Astrocyte (in vitro differentiated cells and primary cell): ENCODE results near the gene SRBD1. TPM values are rescaled to one million over a fixed set of nuclear protein-coding genes. Genes with fewer than 3 reads are reported as not detected.

Experiments used
- DNase-seq: peaks from one replicate; pipeline ENCODE4 v3.0.0-alpha.2; 2010; ENCODE audit warnings: low read depth
- FAIRE-seq: peaks from 2 replicates; lab custom pipeline; 2011; peaks lifted over from hg19 to GRCh38; lab: Jason Lieb, UNC
- H2AFZ ChIP-seq: 2 replicates; pipeline ENCODE4 v1.6.0; 2012; ENCODE audit warnings: low read depth, low read length, inconsistent platforms
- H3K27ac ChIP-seq: 2 replicates; pipeline ENCODE4 v1.5.1; 2011; ENCODE audit warnings: low read depth, low read length, inconsistent platforms
- H3K27me3 ChIP-seq: 2 replicates; pipeline ENCODE4 v1.6.0; 2011; ENCODE audit warnings: low read length, inconsistent platforms; ENCODE audit not compliant: insufficient read depth
- H3K36me3 ChIP-seq: 2 replicates; pipeline ENCODE4 v1.5.1; 2011; ENCODE audit warnings: low read length, inconsistent platforms; ENCODE audit not compliant: insufficient read depth
- H3K4me1 ChIP-seq: 2 replicates; pipeline ENCODE4 v1.5.1; 2011; ENCODE audit warnings: low read length, inconsistent platforms; ENCODE audit not compliant: insufficient read depth
- H3K4me2 ChIP-seq: 2 replicates; pipeline ENCODE4 v1.6.0; 2012; ENCODE audit warnings: low read length, inconsistent platforms
- H3K4me3 ChIP-seq: 2 replicates; pipeline ENCODE4 v1.5.1; 2011; ENCODE audit warnings: low read depth, mild to moderate bottlenecking, low read length, inconsistent platforms; ENCODE audit not compliant: insufficient read depth
- H3K79me2 ChIP-seq: 2 replicates; pipeline ENCODE4 v1.6.0; 2012; ENCODE audit warnings: mild to moderate bottlenecking, low read length, inconsistent platforms; ENCODE audit not compliant: insufficient read depth
- H3K9ac ChIP-seq: 2 replicates; pipeline ENCODE4 v1.6.0; 2012; ENCODE audit warnings: mild to moderate bottlenecking, low read length, inconsistent platforms
- H3K9me3 ChIP-seq: 2 replicates; pipeline ENCODE4 v1.5.1; 2012; ENCODE audit warnings: low read depth, mild to moderate bottlenecking, low read length, inconsistent platforms; ENCODE audit not compliant: insufficient read depth
- H4K20me1 ChIP-seq: 2 replicates; pipeline ENCODE4 v1.6.0; 2012; ENCODE audit warnings: low read length, inconsistent platforms; ENCODE audit not compliant: insufficient read depth
- H3K27ac Mint-ChIP-seq: one replicate; pipeline ENCODE4 v1.8.0; 2021; ENCODE audit warnings: mild to moderate bottlenecking, mixed read lengths; ENCODE audit not compliant: unreplicated experiment
- H3K27me3 Mint-ChIP-seq: one replicate; pipeline ENCODE4 v1.8.0; 2021; ENCODE audit warnings: low read depth, mixed read lengths; ENCODE audit not compliant: unreplicated experiment
- H3K36me3 Mint-ChIP-seq: one replicate; pipeline ENCODE4 v1.8.0; 2021; ENCODE audit warnings: low read depth, mixed read lengths; ENCODE audit not compliant: unreplicated experiment
- H3K4me1 Mint-ChIP-seq: one replicate; pipeline ENCODE4 v1.8.0; 2021; ENCODE audit warnings: low read depth, mixed read lengths; ENCODE audit not compliant: unreplicated experiment
- H3K4me3 Mint-ChIP-seq: one replicate; pipeline ENCODE4 v1.8.0; 2021; ENCODE audit warnings: mild to moderate bottlenecking, moderate library complexity, mixed read lengths; ENCODE audit not compliant: unreplicated experiment
- H3K9me3 Mint-ChIP-seq: one replicate; pipeline ENCODE4 v1.8.0; 2021; ENCODE audit warnings: mild to moderate bottlenecking, mixed read lengths; ENCODE audit not compliant: unreplicated experiment
- CTCF ChIP-seq: IDR thresholded peaks from 2 replicates; pipeline ENCODE4 v1.5.1; 2011; ENCODE audit warnings: low read depth, mild to moderate bottlenecking, inconsistent platforms, low read length, moderate library complexity; ENCODE audit not compliant: insufficient read depth
- EZH2 ChIP-seq: IDR thresholded peaks from 2 replicates; pipeline ENCODE4 v1.6.1; 2012; ENCODE audit warnings: mild to moderate bottlenecking, low read length, inconsistent platforms; ENCODE audit not compliant: insufficient read depth
- total RNA-seq: library from RNA; stranded (reverse); gene quantifications from 2 replicates; pipeline ENCODE4 v1.2.1, GENCODE V29; 2021

Gene SRBD1
- total RNA-seq, 1 donor from 2014 or later: 9.3 TPM

- Histone ChIP-seq H2AFZ (no peak overlapping the region), H3K4me1 (no peaks in the 10 kb centered on the region), H3K79me2 (no peaks in the 10 kb centered on the region), H4K20me1 (no peaks in the 10 kb centered on the region), H3K9ac (no peak overlapping the region), H3K9me3 (no peaks in the 10 kb centered on the region), H3K4me3 (no peak overlapping the region), H3K27me3 (no peaks in the 10 kb centered on the region), H3K36me3 (no peaks in the 10 kb centered on the region), H3K4me2 (no peak overlapping the region), H3K27ac (no peak overlapping the region)
- H3K36me3 Mint-ChIP-seq: no peaks in the 10 kb centered on the region
- DNase-seq (peak; percentile 46), FAIRE-seq (no peak)
- TF ChIP-seq EZH2: no peak
- no peak for TF ChIP-seq CTCF
- H3K4me1 Mint-ChIP-seq: no peaks in the 10 kb centered on the region
- no peak overlapping the region for H3K4me3 Mint-ChIP-seq
- no peak overlapping the region for H3K27ac Mint-ChIP-seq
- H3K9me3 Mint-ChIP-seq: no peaks in the 10 kb centered on the region
- H3K27me3 Mint-ChIP-seq: no peaks in the 10 kb centered on the region
Measured at GRCh38 chr2:45370369-45370768, 240.7 kb downstream of the SRBD1 start.

- no peaks in the 10 kb centered on the region for H3K9me3 Mint-ChIP-seq
- H3K4me1 Mint-ChIP-seq: no peaks in the 10 kb centered on the region
- TF ChIP-seq EZH2 (no peak), CTCF (no peak)
- H3K36me3 Mint-ChIP-seq: no peaks in the 10 kb centered on the region
- no peak overlapping the region for H3K27ac ChIP-seq
- H3K9ac ChIP-seq: no peak overlapping the region
- no peak overlapping the region for H3K4me3 Mint-ChIP-seq
- no peak overlapping the region for H3K27ac Mint-ChIP-seq
- DNase-seq (no peak), FAIRE-seq (no peak)
- H4K20me1 ChIP-seq: no peaks in the 10 kb centered on the region
- no peaks in the 10 kb centered on the region for H3K79me2 ChIP-seq
- H2AFZ ChIP-seq: no peak overlapping the region
- H3K27me3 Mint-ChIP-seq: no peaks in the 10 kb centered on the region
- H3K4me2 ChIP-seq: no peak overlapping the region
- H3K36me3 ChIP-seq: no peaks in the 10 kb centered on the region
- H3K4me1 ChIP-seq: no peaks in the 10 kb centered on the region
- no peaks in the 10 kb centered on the region for H3K9me3 ChIP-seq
- H3K27me3 ChIP-seq: no peaks in the 10 kb centered on the region
- H3K4me3 ChIP-seq: no peak overlapping the region
Measured at GRCh38 chr2:45368792-45369191, 242.3 kb downstream of the SRBD1 start.

GRCh38 chr2:45361666-45362065, 249.4 kb downstream of the SRBD1 start:
- no peaks in the 10 kb centered on the region for H4K20me1 ChIP-seq
- no peak overlapping the region for H3K27ac ChIP-seq
- H3K9ac ChIP-seq: no peak overlapping the region
- H3K36me3 ChIP-seq: no peaks in the 10 kb centered on the region
- no peak overlapping the region for H3K4me3 ChIP-seq
- no peaks in the 10 kb centered on the region for H3K36me3 Mint-ChIP-seq
- H3K4me3 Mint-ChIP-seq: no peak overlapping the region
- no peaks in the 10 kb centered on the region for H3K9me3 ChIP-seq
- H3K4me2 ChIP-seq: no peak overlapping the region
- H3K79me2 ChIP-seq: no peaks in the 10 kb centered on the region
- no peaks in the 10 kb centered on the region for H3K27me3 Mint-ChIP-seq
- H3K4me1 Mint-ChIP-seq: no peaks in the 10 kb centered on the region
- no peak for FAIRE-seq
- no peak for TF ChIP-seq CTCF
- TF ChIP-seq EZH2: no peak
- no peak overlapping the region for H3K27ac Mint-ChIP-seq
- H3K9me3 Mint-ChIP-seq: peaks cover under 1% of the 10 kb centered on the region
- DNase-seq: no peak
- no peaks in the 10 kb centered on the region for H3K27me3 ChIP-seq
- H3K4me1 ChIP-seq: no peaks in the 10 kb centered on the region
- no peak overlapping the region for H2AFZ ChIP-seq
